ENCODE measurements around the gene KEAP1.
"Not testable (repeated sequence)": the region's sequence is repeated elsewhere in the genome, so short reads cannot be mapped to it uniquely, and the experiment has no call there.

DNA sequence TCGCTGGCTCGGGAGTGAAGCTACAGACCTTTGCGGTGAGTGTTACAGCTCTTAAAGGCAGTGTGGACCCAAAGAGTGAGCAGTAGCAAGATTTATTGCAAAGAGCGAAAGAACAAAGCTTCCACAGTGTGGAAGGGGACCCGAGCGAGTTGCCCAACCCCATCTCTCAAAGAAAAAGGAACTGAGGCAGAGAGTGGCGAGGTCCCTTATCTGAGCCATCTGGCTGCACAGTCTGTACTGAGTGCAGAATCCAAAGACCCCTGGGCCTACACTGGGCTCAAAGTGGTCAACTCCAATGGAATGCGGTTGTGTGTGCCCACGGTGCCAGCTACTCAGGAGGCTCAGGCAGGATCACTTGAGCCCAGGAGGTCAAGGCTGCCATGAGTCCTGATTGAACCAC lies 35.9 kb upstream of the KEAP1 start:
- not testable (repeated sequence) for TF ChIP-seq TAF1 (IDR thresholded peaks at IDR 0.05; ENCODE audit: low read depth, low read length); RFX5 (IDR thresholded peaks at IDR 0.05; ENCODE audit: borderline replicate concordance, low read depth, low read length)
- TF ChIP-seq, protein P1, sequence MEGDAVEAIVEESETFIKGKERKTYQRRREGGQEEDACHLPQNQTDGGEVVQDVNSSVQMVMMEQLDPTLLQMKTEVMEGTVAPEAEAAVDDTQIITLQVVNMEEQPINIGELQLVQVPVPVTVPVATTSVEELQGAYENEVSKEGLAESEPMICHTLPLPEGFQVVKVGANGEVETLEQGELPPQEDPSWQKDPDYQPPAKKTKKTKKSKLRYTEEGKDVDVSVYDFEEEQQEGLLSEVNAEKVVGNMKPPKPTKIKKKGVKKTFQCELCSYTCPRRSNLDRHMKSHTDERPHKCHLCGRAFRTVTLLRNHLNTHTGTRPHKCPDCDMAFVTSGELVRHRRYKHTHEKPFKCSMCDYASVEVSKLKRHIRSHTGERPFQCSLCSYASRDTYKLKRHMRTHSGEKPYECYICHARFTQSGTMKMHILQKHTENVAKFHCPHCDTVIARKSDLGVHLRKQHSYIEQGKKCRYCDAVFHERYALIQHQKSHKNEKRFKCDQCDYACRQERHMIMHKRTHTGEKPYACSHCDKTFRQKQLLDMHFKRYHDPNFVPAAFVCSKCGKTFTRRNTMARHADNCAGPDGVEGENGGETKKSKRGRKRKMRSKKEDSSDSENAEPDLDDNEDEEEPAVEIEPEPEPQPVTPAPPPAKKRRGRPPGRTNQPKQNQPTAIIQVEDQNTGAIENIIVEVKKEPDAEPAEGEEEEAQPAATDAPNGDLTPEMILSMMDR (IDR thresholded peaks at IDR 0.05; ENCODE audit: control extremely low read depth in 1 of 3, insufficient read depth in 1 of 3, low read depth in 1 of 3, low read length in 3 of 3): not testable (repeated sequence)

Measured in H1 (cell line).